ENCODE results near the gene CHPF.
A peak's percentile ranks its signal among the peaks of the same experiment; 100 is the strongest.

CHPF gene

GRCh38 chr2:219566640-219567039 is 23.0 kb upstream of the CHPF start:
- DNase-seq: no peak

DNA sequence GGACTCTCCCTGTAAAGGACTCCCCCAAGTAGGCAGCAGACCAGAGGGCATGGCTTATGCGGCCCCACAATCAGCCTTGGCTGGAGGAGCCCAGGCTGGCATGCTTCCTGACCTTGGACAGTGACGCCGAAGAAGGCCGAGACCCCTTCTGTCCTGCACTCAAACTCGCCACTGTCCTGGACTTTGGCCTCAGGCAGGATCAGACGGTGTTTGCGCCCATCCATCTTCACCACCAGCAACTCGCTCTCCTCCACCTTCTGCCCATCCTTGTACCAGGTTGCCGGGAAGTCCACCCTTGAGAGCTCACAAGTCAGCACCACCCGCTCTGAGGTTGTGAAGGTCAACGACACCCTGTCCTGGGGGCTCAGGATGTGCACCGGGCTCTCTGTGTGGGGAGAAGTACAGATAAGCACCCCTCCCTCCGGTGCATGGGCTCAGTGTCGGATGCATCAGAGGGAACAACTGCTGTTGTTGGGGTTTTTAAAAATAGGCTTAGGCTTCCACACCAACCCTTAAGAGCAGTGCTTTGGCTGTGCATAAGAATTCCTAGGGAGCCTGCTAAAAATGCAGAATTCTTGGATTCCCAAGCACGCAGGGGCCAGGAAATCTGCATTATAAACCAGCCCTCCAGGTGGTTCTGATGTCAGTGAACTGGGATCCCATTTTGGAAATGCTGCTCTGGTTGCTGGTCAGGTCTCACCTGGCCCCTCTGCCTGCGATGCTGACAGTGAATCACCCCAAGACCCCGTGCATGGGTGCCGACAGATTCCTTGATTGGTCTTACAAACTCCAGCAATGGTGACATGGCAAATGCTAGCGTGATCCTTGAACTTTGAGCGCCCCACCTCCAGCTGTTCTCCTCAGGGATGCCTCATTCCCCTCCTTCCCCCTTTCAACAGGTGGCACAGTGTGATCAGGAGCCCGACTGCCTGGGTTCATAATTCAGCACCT is 21.8 kb upstream of the CHPF start:
- no peak for DNase-seq

- DNase-seq: no peak
Measured at GRCh38 chr2:219563271-219563928, 19.8 kb upstream of the CHPF start.

DNA sequence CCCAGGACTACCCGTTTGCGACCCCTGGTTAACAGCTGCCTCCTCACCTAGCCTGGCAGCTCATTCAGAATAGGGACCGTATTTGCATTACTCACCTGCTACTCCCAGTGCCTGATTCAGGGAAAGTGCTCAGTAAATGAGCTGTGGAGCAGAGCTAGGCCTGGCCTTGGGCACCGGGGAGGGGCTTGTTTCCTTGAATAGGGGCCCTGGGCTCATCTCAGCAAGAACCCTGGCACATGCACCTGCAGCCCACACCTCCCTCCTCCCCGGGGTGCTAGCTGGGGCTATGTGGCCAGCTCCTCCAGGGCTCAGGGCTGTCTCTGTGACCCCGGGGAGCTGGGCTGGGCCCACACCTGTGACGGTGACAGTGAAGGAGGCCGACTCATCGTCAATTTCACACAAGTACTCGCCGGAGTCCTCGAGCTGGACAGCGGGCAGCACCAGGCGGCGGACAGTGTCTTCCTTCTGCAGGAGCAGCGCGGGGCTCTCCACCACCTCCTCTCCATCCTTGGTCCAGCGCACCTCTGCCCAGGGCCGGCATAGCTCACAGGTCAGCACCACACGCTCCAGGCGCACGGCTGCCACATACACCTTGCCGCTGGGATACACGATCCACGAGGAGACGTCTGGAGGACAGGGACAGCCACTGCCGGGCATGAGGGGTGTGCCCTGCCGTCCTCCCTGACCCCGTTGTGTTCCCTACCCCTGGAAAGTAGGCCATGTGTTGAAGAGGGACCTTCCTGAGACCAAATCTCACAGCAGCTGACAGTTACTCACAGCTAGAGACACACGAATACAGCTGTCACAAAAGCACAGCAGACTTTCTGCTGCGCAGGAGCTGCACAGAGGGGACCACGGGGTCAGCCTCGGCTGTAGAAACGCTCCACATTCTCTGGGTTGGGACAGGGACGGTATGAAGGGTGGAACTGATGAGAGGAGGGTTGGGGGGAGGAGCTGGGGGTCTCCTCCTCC is 18.7 kb upstream of the CHPF start:
- DNase-seq: no peak

GRCh38 chr2:219561179-219562048 is 17.8 kb upstream of the CHPF start:
- DNase-seq: no peak

- DNase-seq: no peak
Measured at GRCh38 chr2:219560893-219561178, 17.2 kb upstream of the CHPF start.

DNA sequence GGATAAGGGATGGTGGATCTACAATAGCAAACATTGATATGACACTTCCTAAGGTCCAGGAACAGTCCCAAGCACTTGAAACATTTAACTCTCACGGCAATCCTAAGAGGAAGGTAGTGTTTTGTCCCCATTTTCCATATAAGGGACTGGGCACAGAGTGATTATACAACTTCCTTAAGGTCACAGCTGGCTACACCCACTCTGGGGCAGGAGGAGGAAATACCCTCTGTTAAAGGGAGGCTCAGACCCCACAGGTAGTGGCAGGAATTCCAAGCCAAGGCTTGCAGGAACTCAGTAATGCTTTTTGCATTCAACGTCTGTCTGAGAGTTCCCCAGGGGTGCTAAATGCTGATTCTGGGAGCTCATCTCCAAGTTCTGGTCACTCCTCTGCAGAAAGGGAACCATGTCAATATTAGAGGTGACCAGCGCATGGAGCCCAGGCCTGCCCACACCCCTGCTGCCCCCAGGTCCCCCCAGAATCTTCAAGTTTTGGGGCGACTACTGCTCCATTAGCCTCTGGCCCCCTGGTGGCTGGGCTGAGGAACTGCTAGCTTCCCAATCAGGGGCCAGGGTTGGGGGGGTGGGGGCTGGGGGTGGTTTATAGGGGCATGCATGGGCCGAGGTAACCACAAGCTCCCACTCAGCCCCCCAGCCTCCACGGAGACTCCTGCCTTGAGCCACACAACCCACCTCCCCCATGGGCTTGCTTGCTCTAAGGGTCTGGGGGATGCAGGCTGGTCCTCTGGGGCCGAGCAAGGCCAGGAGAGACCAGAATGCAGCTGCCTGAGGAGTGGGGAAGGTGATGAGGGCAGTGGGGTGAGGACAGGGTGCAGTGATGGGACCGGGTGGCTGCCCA is 16.7 kb upstream of the CHPF start:
- DNase-seq: no peak

DNA sequence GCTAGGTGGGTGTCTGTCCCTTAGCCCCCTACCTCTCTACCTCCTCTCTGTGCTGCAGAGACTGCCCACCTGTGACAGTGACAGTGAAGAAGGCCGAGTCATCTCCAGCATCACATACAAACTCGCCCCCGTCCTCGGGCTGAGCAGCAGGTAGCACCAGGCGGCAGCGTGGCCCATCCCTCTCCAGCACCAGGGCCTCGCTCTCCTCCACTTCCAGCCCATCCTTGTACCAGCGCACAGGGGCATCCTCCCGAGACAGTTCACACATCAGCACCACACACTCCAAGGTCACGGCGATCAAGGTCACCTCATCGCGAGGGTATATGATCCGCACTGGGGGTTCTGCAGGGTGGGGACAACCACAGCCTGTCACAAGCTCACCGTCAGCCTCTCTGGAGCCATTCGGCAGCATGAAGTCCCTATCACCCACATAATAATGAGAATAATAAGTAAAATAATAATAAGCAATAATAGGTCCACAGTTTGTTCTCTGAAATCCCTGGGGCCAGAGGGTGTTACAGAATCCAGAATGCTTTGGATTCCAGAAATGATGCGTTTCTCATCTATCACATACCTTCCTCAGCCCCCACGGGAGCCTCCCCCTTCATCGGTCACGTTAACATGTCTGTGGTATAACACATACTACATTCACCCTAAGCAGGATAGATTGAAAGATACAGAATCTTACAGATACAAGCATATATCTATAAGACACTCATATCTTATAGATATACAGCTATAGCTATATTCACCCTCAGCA is 15.7 kb upstream of the CHPF start:
- DNase-seq: no peak

DNA sequence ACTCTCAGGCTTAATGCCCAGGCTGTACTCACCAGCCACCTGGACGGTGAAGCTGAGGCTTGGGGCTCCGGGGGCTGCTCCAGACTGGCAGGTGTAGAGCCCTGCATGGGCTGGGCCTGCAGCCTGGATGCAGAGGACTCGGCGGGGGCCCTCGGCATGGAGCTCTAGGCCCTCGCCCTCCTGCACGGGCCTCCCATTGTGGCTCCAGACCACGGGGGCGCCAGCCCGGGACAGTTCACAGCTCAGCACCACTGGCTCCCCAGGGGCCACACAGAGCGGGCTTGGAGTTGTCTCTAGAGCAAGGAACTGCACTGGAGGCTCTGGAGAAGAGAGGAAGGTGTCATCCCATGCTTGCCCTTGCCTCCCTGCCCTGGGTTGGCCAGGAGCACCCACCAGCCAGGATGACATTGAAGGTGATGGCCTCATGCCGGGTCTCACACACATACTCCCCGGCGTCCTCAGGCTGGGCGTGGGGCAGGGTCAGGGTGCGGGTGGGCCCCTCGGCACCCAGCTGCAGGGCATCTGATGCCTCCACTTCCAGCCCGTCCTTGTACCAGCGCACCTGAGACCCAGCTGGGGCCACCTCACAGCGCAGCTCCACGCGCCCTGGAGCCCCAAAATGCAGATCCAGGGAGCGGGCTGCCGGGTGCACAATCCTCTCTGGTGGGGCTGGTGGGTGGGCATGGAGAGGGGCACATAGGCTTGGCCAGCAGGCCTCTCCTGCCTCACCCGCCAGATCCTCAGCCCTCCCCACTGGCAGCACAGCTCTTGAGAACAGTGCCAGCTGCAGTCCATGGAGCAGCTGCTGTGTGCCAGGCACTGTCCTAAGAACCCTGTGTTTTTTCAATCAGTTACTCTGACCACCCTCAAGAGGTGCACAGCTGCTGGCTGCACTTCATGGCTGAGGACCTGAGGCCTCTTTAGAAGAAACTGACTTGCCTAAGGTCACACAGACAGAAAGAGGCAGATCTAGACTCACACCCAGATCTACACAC is 14.5 kb upstream of the CHPF start:
- DNase-seq: no peak

DNA sequence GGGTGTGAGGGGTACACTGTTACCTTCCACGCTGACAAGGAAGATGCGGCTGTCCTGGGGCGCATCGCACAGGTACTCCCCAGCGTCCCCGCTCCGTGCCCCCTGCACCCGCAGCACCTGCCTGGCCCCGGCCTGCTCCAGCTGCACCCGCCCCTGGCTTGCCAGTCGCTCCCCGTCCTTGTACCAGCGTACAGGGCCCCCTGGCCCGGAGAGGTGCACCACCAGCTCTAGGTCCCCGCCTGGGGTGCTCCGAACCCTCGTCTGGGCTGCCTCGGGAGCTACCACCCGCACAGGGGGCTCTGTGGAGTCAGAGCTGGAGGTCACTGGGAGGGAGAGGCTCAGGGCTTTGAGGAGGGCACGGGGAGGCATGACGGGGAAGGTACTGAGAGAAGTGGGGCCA is 13.7 kb upstream of the CHPF start:
- no peak for DNase-seq

DNA sequence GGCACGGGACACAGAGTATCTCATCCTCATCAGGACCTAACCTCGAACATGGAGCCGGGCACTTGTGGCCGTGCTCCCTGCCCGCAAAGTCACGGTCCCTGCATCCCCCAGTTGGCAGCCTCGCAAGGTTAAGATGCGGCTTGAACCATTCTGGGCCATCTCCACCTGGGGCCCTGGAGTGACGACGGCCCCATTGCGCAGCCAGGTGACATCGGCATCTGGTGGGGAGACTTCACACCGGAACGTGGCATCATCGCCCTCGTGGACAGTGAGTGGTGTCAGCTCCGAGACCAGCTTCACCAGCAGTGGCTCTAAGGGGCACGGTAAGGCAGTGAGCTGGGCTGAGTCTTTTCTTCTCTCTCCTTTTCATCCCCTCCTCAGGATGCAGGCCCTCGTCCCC is 12.8 kb upstream of the CHPF start:
- DNase-seq: no peak

DNA sequence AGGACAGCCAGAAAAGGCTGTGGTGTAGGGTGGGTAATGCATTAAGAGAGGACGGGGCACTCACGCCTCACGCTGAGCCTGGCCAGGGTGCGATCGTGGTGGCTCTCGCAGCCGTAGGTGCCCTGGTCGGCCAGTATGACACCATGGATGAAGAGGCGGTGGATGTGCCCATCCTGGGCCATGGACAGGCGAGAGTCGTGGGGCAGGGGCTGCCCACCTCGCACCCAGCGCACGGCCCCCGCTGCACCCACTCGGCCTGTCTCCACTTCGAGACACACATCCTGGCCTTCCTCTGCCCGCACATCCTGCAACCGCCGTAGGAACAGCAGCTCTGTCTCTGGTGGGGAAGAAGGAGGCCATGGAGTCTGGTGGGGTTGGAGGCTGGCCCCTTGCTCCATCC is 12.3 kb upstream of the CHPF start:
- no peak for DNase-seq

GRCh38 chr2:219554350-219554749 is 10.7 kb upstream of the CHPF start:
- no peak for DNase-seq

- DNase-seq: no peak
Measured at GRCh38 chr2:219553463-219553963, 9.9 kb upstream of the CHPF start.

- DNase-seq: no peak
Measured at GRCh38 chr2:219553168-219553417, 9.5 kb upstream of the CHPF start.

DNA sequence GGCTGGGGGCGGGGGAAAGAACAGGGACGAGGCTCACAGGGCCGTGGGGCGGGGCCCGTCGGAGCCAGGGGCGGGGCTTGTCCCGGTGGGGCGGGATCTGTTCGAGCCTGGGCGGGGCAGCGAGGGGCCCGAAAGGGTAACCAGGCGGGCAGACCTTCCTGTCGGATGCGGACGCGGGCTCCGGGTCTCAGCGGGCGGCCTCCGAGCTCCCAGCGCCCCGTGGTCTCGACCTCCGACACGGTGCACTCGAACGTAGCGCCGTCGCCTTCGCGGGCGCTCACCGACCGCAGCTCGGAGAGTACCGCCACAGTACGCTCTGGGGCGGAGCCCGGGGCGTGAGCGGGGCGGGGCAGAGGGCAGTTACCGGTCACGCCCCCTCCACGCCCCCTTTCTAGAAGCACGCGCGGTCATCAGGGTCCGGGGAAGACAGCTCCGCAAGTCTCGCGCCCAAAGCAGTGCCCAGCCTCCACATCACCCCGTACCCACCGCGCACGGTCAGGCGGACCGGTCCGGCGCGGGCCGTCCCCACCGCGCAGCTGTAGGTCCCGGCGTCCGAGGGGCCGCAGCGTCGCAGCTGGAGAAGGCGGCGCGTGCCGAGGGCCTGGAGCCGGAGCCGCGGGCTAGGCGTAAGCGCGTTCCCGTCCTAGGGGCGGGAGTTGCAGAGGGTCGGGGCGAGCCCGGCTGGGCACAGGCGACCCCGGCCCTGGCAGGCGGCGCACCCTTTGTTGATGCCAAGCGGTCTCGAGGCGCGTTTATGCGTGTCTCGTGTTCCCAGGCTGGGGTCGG is 9.0 kb upstream of the CHPF start:
- DNase-seq: peak; percentile 77

GRCh38 chr2:219551441-219552381 is 8.1 kb upstream of the CHPF start:
- no peak for DNase-seq
